ENCODE data around the gene CCDC192.

- TF ChIP-seq POLR2A (IDR thresholded peaks at IDR 0.05; ENCODE audit: extremely low read depth, insufficient read length): no peak
- no peak for TF ChIP-seq MYC (IDR thresholded peaks at IDR 0.05; ENCODE audit: low read depth, low read length)
Observed at GRCh38 chr5:127707209-127707608, 4.0 kb downstream of the CCDC192 start.
